HAP-1 (cell line): Measurements from ENCODE around the gene CDK19.

Source experiments
- DNase-seq, 2 experiments: peaks; one replicate each; pipeline ENCODE4 v3.0.0-alpha.2; 2016 to 2020; ENCODE audit warnings: low spot score in 2 of 2
- H3K27me3 ChIP-seq: fragments of 250-450 bp; sonication (Bioruptor Pico); 2 replicates; pipeline ENCODE4 v1.5.1; 2020; ENCODE audit warnings: low read depth, mild to moderate bottlenecking, moderate library complexity
- H3K36me3 ChIP-seq: fragments of 250-450 bp; sonication (Bioruptor Pico); replicated peaks from 2 replicates; pipeline ENCODE4 v1.5.1; 2020; ENCODE audit warnings: mild to moderate bottlenecking
- H3K4me1 ChIP-seq: fragments of 250-450 bp; sonication (Bioruptor Pico); 2 replicates; pipeline ENCODE4 v1.5.1; 2020; ENCODE audit warnings: mild to moderate bottlenecking
- H3K4me3 ChIP-seq: fragments of 250-450 bp; sonication (Bioruptor Pico); 2 replicates; pipeline ENCODE4 v1.5.1; 2020; ENCODE audit warnings: mild to moderate bottlenecking, moderate library complexity
- H3K9me3 ChIP-seq: fragments of 250-450 bp; sonication (Bioruptor Pico); 2 replicates; pipeline ENCODE4 v1.5.1; 2020; ENCODE audit warnings: mild to moderate bottlenecking, moderate library complexity
- in situ Hi-C: fragments of 300-500 bp; cut with MboI; formaldehyde crosslinking; loops from 3 replicates; pipeline ENCODE4 v1.14.3; 2020; ENCODE audit warnings: low sequenced_read_pairs, inconsistent platforms, mixed read lengths

CDK19 gene

DNA sequence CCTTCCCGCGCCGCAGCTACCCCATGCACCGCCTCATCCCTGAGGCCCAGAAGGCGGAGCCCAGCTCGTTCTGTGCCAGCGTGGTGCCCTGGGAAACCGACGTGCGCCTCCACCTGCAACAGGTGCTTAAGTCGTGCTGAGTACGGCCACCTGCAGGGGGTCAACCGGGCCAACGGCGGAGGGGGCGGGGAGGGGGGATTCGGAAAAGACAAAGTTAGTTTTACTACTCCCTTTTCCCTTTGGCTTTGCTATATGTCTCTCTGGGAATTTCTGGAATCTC lies 168.9 kb downstream of the CDK19 start:
- Histone ChIP-seq H3K36me3 (no peaks in the 10 kb centered on the region), H3K4me3 (no peak overlapping the region), H3K9me3 (no peaks in the 10 kb centered on the region), H3K27me3 (no peaks in the 10 kb centered on the region), H3K4me1 (no peaks in the 10 kb centered on the region)
- in situ Hi-C loops, result no loop called here
- DNase-seq, result no peak

DNA sequence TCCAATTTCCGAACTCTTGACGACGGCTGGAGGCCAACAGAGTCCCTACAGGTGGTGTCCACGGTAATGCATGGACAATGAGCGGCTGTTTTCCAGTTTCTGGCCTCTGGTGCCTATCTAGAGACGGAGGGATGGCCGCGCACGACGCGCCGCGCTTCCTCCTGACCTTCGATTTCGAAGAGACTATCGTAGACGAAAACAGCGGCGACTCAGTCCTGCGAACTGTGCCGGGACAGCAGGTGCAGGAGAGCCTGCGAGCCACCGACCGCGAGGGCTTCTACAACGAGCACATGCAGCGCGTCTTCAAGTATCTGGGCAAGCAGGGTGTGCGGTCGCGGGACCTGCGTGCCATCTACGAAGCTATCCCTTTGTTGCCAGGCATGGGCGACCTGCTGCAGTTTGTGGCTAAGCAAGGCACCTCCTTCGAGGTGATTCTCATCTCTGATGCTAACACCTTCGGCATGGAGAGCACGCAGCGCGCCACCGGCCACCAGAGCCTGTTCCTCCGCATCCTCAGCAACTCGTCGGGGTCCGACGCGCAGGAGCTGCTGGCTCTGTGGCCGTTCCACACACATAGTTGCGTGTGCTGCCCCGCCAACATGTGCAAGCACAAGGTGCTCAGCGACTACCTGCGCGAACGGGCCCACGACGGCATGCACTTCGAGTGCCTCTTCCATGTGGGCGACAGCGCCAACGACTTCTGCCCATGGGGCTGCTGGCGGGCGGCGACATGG lies 169.4 kb downstream of the CDK19 start:
- H3K36me3 ChIP-seq, result no peaks in the 10 kb centered on the region
- H3K4me1 ChIP-seq, result no peaks in the 10 kb centered on the region
- DNase-seq, result no peak
- no peaks in the 10 kb centered on the region for H3K27me3 ChIP-seq
- no peaks in the 10 kb centered on the region for H3K9me3 ChIP-seq
- in situ Hi-C loops, result no loop called here
- no peak overlapping the region for H3K4me3 ChIP-seq

DNA sequence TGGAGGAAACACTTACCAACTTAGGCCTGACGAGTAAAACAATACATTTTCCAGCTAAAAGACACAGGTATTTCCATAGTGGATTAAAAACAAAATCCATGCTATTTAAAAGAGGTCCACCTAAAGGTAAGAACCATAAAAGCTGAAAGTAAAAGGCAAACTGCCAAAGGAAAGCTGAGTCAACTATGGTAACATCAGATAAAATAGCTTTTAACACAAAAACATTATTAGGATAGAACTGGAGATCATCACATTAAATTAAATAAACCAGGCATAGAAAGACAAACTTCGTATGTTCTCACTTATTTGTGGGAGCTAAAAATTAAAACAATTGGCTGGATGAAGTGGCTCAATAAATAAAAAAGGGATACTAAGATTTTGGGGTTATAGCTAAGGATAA lies 172.1 kb downstream of the CDK19 start:
- no peaks in the 10 kb centered on the region for H3K9me3 ChIP-seq
- in situ Hi-C loops, result no loop called here
- no peak for DNase-seq

DNA sequence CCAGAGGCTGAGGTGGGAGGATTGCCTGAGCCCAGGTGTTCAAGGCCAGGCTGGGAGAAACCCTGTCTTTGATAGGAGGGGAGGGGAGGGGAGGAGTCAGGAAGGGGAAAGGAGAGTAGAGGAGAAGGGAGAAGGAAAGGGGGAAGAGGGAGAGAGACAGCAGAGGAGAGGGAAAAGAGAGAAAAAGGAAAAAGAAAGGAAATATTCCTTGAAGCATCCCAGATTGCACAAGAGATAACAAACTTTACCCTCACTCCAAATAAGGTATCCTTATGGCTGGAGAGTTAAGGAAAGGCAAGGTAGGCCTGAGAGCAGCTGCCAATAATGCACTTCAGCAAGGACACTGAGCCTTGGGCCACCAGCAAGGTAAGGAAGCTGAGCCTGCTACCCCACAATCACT lies 172.6 kb downstream of the CDK19 start:
- no peak overlapping the region for H3K4me3 ChIP-seq
- H3K4me1 ChIP-seq, result no peaks in the 10 kb centered on the region
- H3K36me3 ChIP-seq, result no peaks in the 10 kb centered on the region
- no peaks in the 10 kb centered on the region for H3K27me3 ChIP-seq
- in situ Hi-C loops, result no loop called here
- no peaks in the 10 kb centered on the region for H3K9me3 ChIP-seq
- DNase-seq, result no peak

More for the DNA sequence above, 172.1 kb downstream of the CDK19 start:
- H3K4me3 ChIP-seq, result no peak overlapping the region
- H3K36me3 ChIP-seq, result no peaks in the 10 kb centered on the region
- no peaks in the 10 kb centered on the region for H3K27me3 ChIP-seq
- H3K4me1 ChIP-seq, result no peaks in the 10 kb centered on the region

DNA sequence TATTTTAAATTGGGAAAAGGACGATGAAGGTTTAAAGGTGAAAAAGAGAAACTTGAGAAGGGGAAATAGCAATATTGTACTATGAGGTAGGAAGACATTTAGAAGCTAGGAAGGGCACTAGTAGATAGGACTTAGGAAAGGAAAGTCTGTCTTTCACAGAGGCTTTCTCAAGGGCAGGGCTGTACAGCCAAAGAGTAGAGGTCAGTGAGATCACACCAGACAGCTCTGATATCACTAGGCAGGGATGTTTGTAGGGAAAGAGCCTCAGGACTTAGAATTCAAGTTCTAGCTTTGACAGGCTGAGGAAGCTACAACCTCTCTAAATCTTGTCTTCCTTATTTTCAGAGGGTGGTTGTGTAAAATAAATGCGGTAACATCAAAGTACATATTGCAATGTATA lies 178.5 kb downstream of the CDK19 start:
- no peak for DNase-seq
- in situ Hi-C loops, result no loop called here
- no peaks in the 10 kb centered on the region for H3K9me3 ChIP-seq
- no peaks in the 10 kb centered on the region for H3K27me3 ChIP-seq
- H3K36me3 ChIP-seq, result no peaks in the 10 kb centered on the region
- H3K4me3 ChIP-seq, result no peak overlapping the region
- H3K4me1 ChIP-seq, result peaks cover 19% of the 10 kb centered on the region

DNA sequence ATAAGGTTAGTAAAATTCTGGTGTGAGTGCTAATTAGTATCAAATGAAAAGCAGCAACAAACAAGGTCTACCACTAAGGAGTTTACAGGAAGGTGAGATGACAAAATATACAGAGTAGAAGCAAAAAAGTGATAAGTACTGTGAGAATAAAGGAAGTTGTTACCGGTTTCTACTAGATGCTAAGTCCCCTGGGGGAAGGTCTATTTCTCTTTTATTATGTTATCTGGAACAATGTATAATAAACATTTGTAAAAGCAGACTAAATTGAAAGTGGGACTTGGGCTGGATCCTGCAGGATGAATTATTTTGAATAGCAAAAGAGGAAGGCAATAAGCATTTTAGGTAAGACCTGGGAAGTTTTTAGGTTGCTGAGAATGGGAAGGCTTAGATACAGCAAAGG lies 180.2 kb downstream of the CDK19 start:
- peak in 1 of 2 experiments; percentile 56 for DNase-seq
- in situ Hi-C loops, result no loop called here

DNA sequence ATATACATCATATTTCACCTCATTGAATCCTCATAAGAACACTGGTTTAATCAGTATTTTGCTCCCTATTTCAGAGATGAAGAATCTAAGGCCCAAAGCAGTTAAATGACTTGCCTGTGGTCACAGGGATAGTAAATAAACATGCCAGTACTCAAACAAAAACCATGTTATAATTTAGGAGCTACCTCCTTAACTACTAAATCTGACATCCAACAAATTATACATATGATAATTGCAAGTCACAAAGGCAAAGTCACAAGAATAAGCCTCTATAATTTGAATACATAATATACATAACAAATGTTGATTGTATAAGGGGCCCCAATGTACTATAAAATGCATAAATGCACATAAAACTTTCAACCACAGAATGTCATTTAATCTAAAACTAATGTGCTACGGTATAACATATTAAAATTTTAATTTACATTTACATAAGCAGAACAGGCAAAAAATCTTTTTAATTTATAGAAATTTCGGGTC lies 181.5 kb downstream of the CDK19 start:
- Histone ChIP-seq H3K9me3 (no peaks in the 10 kb centered on the region), H3K4me1 (peaks cover 19% of the 10 kb centered on the region), H3K36me3 (no peaks in the 10 kb centered on the region), H3K27me3 (no peaks in the 10 kb centered on the region), H3K4me3 (no peak overlapping the region)
- in situ Hi-C loops, result no loop called here
- DNase-seq, result peak in 1 of 2 experiments; percentile 91

More for the DNA sequence above, 180.2 kb downstream of the CDK19 start:
- Histone ChIP-seq H3K36me3 (no peaks in the 10 kb centered on the region), H3K4me1 (peaks cover 19% of the 10 kb centered on the region), H3K9me3 (no peaks in the 10 kb centered on the region), H3K27me3 (no peaks in the 10 kb centered on the region), H3K4me3 (no peak overlapping the region)

DNA sequence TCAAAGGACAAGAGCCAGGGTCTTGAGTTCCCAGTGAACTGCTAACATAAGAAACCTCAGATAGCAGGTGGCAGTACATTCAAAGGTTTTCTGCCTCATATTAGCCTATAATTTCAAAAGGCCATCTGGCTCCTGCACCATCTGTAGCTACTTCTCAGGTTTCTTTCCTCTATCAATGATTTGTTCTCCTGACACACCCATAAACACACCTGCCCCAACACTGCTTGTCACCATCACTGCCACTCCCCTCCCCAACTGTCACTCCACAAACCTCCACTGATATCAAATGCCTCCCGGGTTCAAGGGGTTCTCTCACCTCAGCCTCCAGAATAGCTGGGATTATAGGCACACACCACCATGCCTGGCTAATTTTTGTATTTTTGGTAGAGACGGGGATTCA lies 186.1 kb downstream of the CDK19 start:
- no peak for DNase-seq
- in situ Hi-C loops, result no loop called here
- H3K4me3 ChIP-seq, result no peak overlapping the region
- H3K9me3 ChIP-seq, result no peaks in the 10 kb centered on the region
- H3K4me1 ChIP-seq, result peaks cover 6% of the 10 kb centered on the region
- H3K36me3 ChIP-seq, result no peaks in the 10 kb centered on the region
- H3K27me3 ChIP-seq, result no peaks in the 10 kb centered on the region

DNA sequence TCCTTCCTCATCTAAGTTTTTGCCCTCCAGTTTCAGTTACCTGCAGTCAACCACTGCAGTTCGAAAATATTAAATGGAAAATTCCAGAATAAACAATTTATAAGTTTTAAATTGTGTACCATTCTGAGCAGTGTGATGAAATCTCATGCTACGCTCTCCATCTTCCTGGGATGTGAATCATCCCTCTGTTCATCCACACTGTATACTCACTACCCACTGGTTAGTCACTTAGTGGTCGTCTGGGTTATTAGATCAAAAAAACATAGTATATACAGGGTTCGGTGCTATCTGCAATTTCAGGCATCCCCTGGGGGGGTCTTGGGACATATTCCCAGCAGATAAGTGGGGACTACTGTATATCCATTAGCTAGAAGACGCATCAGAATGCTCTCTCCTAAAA lies 186.9 kb downstream of the CDK19 start:
- H3K4me3 ChIP-seq, result no peak overlapping the region
- DNase-seq, result no peak
- in situ Hi-C loops, result no loop called here
- H3K4me1 ChIP-seq, result peaks cover 3% of the 10 kb centered on the region
- H3K27me3 ChIP-seq, result no peaks in the 10 kb centered on the region
- no peaks in the 10 kb centered on the region for H3K36me3 ChIP-seq
- H3K9me3 ChIP-seq, result no peaks in the 10 kb centered on the region

DNA sequence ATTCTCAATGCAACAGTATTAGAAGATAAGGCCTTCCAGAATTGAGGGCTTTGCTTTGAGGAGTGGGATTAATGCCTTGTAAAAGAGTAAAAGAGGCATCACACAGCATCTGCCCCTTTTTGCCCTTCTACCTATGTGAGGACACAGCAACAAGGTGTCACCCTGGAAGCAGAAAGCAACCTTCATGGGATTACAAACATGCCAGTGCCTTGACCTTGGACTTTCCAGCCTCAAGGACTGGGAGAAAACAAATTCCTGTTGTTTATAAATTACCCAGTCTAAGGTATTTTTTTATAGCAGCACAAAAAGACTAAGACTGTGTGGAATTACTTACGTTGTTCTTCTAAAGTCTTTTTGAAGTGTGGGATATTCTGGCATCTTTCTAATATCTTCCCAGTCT lies 188.8 kb downstream of the CDK19 start:
- Histone ChIP-seq H3K9me3 (no peaks in the 10 kb centered on the region), H3K4me1 (no peaks in the 10 kb centered on the region), H3K36me3 (no peaks in the 10 kb centered on the region), H3K27me3 (no peaks in the 10 kb centered on the region), H3K4me3 (no peak overlapping the region)
- DNase-seq, result no peak
- in situ Hi-C loops, result no loop called here

DNA sequence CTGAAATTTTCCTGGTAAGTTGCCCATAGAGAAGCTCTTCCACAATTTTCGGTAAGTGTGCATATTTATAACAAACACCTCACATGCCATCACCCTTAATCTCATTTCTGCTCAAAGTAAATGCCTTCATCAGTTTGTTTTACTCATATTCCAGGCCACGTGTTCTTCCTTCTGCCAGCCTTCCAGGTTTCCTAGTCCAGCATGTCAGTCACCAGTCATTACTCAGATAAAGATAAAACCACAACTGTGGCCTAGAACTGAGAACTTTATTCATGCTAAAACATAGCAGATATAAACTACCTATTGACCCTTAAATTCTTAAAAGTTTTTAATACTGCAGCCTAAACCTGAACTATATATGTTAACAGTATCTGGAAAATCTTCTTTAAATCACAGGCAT lies 189.4 kb downstream of the CDK19 start:
- H3K4me1 ChIP-seq, result no peaks in the 10 kb centered on the region
- H3K27me3 ChIP-seq, result no peaks in the 10 kb centered on the region
- DNase-seq, result no peak
- H3K36me3 ChIP-seq, result no peaks in the 10 kb centered on the region
- H3K4me3 ChIP-seq, result no peak overlapping the region
- no peaks in the 10 kb centered on the region for H3K9me3 ChIP-seq
- in situ Hi-C loops, result no loop called here

DNA sequence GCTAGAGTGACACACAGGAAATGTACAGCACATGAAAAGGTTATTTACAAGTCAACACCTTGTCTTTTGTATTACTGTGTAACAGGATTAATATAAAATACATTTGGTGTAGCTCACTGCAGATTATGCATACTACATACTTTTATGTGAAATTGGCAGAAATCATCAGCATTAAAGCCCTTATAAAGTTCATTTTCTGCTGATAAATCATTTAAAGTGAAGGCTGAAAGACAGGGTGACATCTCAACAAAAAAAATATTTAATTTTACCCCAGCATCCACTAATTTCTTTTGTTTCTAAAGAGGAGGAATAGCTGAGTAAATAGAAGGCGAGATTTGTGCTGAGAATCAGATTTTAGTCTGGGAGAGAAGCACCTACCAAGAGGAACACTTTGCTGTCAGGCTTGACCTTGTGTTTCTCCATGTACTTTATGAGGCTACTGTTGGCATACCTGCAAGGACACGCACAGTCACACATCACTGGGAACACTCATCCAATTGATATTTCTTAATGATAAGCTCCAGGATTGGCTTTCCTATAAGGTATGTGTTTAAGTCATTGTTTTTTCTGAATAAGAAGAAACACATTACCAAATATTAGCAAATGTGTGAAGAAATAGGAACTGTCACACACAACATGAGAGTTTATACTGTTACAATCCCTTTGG lies 192.2 kb downstream of the CDK19 start:
- DNase-seq, result no peak
- in situ Hi-C loops, result no loop called here
- no peaks in the 10 kb centered on the region for H3K36me3 ChIP-seq

DNA sequence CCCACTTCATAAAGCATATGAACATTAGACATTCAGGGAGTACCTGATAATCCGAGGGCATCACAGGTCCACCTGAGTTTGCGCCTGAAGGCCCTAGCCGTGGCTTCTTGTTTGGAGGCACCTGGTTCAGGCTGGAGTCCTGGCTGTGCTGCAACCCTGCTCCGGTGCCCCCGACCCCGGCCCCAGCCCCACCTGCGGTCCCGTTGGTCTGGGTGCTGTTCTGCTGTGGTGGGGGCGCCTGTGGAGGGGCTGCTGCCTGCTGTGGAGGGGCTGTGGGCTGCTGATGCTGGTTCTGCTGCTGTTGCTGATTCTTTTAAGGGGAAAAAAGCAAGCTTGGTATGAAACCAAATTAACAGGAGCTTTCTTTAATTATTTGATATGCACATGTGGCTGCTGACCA lies 194.2 kb downstream of the CDK19 start:
- Histone ChIP-seq H3K4me1 (peaks cover 13% of the 10 kb centered on the region), H3K4me3 (no peak overlapping the region), H3K36me3 (no peaks in the 10 kb centered on the region), H3K9me3 (no peaks in the 10 kb centered on the region), H3K27me3 (no peaks in the 10 kb centered on the region)
- in situ Hi-C loops, result no loop called here
- DNase-seq, result no peak

More for the DNA sequence above, 192.2 kb downstream of the CDK19 start:
- Histone ChIP-seq H3K27me3 (no peaks in the 10 kb centered on the region), H3K9me3 (no peaks in the 10 kb centered on the region), H3K4me1 (peaks cover 13% of the 10 kb centered on the region), H3K4me3 (no peak overlapping the region)

DNA sequence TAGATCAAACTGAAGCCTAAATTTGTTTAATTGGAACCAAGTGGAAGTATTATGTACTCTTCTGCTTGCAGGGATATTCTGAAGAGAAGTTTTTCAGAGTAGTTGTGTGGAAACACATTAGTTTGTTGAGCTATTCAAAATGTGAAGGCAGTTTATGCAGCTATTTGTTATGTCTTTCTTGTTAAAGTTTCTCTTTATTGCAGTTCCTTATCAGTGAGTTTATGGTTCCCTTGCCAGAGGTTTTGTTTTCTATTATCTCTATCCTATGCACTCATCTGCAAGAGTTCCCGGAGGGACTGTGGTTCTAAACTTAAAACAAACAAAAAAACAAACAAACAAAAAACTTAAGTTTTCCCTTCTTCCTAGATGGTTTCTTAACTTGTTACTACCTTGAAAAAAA lies 195.2 kb downstream of the CDK19 start:
- H3K4me1 ChIP-seq, result peaks cover 22% of the 10 kb centered on the region
- DNase-seq, result no peak
- in situ Hi-C loops, result no loop called here
- H3K9me3 ChIP-seq, result no peaks in the 10 kb centered on the region
- H3K36me3 ChIP-seq, result no peaks in the 10 kb centered on the region
- H3K27me3 ChIP-seq, result no peaks in the 10 kb centered on the region
- no peak overlapping the region for H3K4me3 ChIP-seq
